22Rv1 (cell line): ENCODE results near the gene CKLF.
"Not testable (repeated sequence)": the region's sequence is repeated elsewhere in the genome, so short reads cannot be mapped to it uniquely, and the experiment has no call there.

Experiments
- H3K27ac ChIP-seq: fragments of 450-650 bp; 2 replicates; pipeline ENCODE4 v1.5.1; 2017
- ZFX ChIP-seq: fragments of 450-650 bp; IDR thresholded peaks from 2 replicates; pipeline ENCODE4 v1.6.1; 2017; ENCODE audit warnings: antibody characterized with exemption, borderline replicate concordance
- TF ChIP-seq, protein P1 (sequence below): fragments of 450-650 bp; IDR thresholded peaks from 2 replicates; pipeline ENCODE4 v1.5.1; 2017; ENCODE audit warnings: mild to moderate bottlenecking

CKLF gene

DNA sequence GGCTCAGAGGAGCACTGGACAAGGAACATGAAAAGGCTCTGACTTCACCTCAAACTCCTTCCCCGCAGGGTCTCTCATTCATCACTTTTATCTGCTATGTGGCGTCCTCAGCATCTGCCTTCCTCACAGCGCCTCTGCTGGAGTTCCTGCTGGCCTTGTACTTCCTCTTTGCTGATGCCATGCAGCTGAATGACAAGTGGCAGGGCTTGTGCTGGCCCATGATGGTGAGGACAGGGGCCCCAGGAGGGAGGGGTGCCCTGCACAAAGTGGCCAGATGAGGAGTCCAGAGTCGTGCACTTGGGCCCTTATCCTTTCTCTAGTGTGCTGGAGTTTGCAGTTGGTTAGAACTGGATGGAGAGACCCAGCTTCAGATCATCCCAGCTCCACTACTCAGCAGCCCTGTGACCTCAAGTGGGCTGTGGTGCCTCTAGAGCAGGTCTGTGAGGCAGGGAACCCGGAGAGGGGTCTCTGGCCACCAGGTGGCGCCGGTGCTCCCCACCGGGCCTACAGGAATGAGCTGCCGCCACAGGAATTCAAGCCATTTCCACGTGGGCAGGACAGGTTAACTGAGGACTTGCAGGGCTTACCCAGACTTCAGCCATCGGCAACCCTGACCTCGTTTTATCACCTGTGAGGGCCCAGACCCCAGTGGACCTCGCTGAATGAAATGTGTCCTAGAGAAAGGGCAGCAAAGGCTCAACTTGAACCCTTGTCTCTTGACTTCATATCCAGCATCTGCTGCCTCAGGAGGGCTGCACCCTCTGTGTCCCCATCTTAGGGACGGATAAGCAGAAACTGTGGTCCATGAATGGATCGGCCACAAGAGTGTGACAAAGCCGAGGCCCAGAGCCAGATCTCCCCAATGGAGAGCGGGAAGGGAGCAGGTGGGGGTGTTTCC, 56.1 kb downstream of the CKLF start:
- no peak overlapping the region for H3K27ac ChIP-seq

DNA sequence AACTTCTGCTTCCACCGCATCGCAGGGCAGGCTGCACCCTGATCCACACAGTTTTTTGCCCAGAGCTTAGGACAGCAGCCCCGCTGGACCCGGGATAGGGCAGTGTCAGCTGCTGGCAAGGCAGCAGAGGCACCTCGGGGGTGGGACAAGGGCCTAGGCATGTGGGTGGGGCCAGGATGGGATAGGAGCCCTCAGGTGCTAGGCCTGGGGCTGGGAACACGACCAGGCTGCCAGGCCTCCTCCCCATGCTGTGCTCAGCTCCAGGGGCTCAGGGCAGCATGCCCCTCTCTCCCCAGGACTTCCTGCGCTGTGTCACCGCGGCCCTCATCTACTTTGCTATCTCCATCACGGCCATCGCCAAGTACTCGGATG, 56.7 kb downstream of the CKLF start:
- TF ChIP-seq, protein P1, sequence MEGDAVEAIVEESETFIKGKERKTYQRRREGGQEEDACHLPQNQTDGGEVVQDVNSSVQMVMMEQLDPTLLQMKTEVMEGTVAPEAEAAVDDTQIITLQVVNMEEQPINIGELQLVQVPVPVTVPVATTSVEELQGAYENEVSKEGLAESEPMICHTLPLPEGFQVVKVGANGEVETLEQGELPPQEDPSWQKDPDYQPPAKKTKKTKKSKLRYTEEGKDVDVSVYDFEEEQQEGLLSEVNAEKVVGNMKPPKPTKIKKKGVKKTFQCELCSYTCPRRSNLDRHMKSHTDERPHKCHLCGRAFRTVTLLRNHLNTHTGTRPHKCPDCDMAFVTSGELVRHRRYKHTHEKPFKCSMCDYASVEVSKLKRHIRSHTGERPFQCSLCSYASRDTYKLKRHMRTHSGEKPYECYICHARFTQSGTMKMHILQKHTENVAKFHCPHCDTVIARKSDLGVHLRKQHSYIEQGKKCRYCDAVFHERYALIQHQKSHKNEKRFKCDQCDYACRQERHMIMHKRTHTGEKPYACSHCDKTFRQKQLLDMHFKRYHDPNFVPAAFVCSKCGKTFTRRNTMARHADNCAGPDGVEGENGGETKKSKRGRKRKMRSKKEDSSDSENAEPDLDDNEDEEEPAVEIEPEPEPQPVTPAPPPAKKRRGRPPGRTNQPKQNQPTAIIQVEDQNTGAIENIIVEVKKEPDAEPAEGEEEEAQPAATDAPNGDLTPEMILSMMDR, result no peak
- no peak for TF ChIP-seq ZFX
- no peak overlapping the region for H3K27ac ChIP-seq

More for the DNA sequence above, 56.1 kb downstream of the CKLF start:
- TF ChIP-seq, protein P1, result peak; percentile 98
- TF ChIP-seq ZFX, result no peak

DNA sequence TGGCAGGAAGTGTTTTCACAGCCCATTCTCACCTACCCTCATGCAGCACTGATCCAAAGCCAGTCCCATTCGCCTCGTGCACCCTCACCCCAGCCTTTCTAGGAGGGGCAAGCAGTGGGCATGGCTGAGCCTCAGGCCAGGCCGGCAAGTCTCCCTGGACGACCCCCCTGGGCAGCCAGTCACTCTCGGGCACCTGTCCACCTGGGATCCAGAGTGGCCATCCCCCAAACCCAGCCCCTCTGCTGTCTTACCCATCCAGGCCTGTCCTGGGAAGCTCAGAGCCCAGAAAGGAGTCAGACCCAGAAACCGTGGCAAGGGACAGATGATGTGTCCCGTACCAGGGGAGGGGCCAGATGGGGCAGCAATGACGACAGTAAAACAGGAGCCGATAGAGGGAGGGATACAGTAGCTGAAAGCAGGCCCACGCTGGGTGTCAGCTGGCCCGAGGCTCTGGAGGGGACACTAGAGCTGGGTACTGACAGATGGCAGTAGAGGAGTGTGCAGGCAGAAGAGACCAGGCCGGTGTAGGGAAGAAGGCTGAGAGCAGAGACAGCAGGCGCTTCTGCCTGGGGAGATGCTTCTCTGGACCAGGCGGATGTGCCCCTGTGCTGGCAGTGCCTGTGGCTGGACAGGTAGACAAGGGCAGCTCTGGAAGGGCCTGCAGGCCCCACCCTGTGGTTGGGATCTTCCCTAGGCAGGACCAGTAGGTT, 57.9 kb downstream of the CKLF start:
- TF ChIP-seq ZFX, result no peak
- TF ChIP-seq, protein P1, result no peak
- H3K27ac ChIP-seq, result no peak overlapping the region

DNA sequence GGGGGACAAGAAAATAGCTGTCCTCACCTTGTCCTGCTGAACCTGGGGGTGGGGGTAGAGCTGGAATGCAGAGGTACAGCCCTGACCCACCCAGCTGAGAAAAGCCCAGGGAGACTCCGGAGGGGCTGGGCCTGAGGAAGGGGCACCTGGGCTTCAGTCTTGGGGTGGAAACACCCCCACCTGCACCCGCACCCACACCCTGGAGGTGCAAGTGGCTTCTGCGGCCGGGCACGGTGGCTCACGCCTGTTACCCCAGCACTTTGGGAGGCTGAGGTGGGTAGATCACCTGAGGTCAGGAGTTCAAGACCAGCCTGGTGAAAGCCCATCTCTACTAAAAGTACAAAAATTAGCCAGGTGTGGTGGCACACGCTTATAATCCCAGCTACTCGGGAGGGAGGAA, 59.5 kb downstream of the CKLF start:
- H3K27ac ChIP-seq, result not testable (repeated sequence)

- no peak overlapping the region for H3K27ac ChIP-seq
- TF ChIP-seq, protein P1, result no peak
- no peak for TF ChIP-seq ZFX
Measured at GRCh38 chr16:66612422-66612821, 60.0 kb downstream of the CKLF start.

GRCh38 chr16:66614161-66614802, 61.9 kb downstream of the CKLF start:
- H3K27ac ChIP-seq, result no peak overlapping the region
- TF ChIP-seq, protein P1, result no peak
